Gastroesophageal sphincter (tissue), 3 donors: Measurements from ENCODE around the gene ADIPOR2.

Source experiments
- CTCF ChIP-seq, 4 experiments: fragments of 200-600 bp in 2 of 4; fragments of 450-650 bp in 2 of 4; sonication (generic) in 1 of 4; IDR thresholded peaks; one replicate each; pipeline ENCODE4 v1.5.1; 2017 to 2019; ENCODE audit warnings: antibody characterized with exemption in 4 of 4, mild to moderate bottlenecking in 2 of 4, moderate library complexity in 2 of 4
- POLR2A ChIP-seq, 2 donors: fragments of 450-650 bp; IDR thresholded peaks; one replicate each; pipeline ENCODE4 v1.6.1; 2017; ENCODE audit warnings: antibody characterized with exemption in 2 of 2, mild to moderate bottlenecking in 2 of 2, moderate library complexity in 1 of 2
- POLR2AphosphoS5 ChIP-seq: sonication (generic); formaldehyde crosslinking; IDR thresholded peaks from one replicate; pipeline ENCODE4 v1.6.1; 2017; ENCODE audit warnings: antibody characterized with exemption

GRCh38 chr12:1805441-1806081 is 114.7 kb downstream of the ADIPOR2 start:
- TF ChIP-seq CTCF (IDR thresholded peaks at IDR 0.05) = no peak
- TF ChIP-seq POLR2AphosphoS5 = no peak
- no peak for TF ChIP-seq POLR2A (IDR thresholded peaks at IDR 0.05)
